HepG2 (cell line): ENCODE measurements around the gene DMAC2L. TPM values are rescaled to one million over a fixed set of nuclear protein-coding genes. Genes with fewer than 3 reads are reported as not detected.

Experiments used
- ATAC-seq: fragments of 200-7000 bp; cut with Tn5 transposase; 3 replicates; pipeline ENCODE4 v1.9.1; 2020; ENCODE audit warnings: mild to moderate bottlenecking, moderate library complexity
- BruUV-seq: library from RNA; stranded (reverse); fragments of 400-500 nt; replicated peaks from 2 replicates; lab custom pipeline; 2021; lab: Mats Ljungman, UMichigan
- CTCF ChIA-PET: fragments of 300-600 bp; formaldehyde crosslinking; extraction: SDS; loops from one replicate; lab custom pipeline; 2021; ENCODE audit warnings: low total read pairs, inconsistent platforms, low intra/inter-chr PET ratio; lab: Yijun Ruan, JAX
- POLR2A ChIA-PET: fragments of 350-600 bp; sonication (Branson Sonifier 250); formaldehyde crosslinking; loops from one replicate; lab custom pipeline; 2020; ENCODE audit warnings: antibody characterized with exemption, inconsistent platforms; lab: Yijun Ruan, JAX
- DNase-seq: peaks from one replicate; pipeline ENCODE4 v3.0.0-alpha.2; 2015; ENCODE audit warnings: low spot score
- FAIRE-seq: peaks from 3 replicates; lab custom pipeline; 2011; peaks lifted over from hg19 to GRCh38; lab: Jason Lieb, UNC
- H2AFZ ChIP-seq: one replicate; pipeline ENCODE4 v1.6.1; 2011; ENCODE audit warnings: low read length, inconsistent platforms
- H3K27ac ChIP-seq: fragments of 300-600 bp; 3 replicates; pipeline ENCODE4 v1.8.0; 2011; ENCODE audit warnings: mixed run types, mild to moderate bottlenecking, mixed read lengths, low read length, inconsistent platforms; ENCODE audit not compliant: insufficient read depth; ENCODE audit errors: extremely low read length
- H3K27me3 ChIP-seq, 2 experiments: fragments of 200-600 bp in 1 of 2; 2 replicates in 1 of 2; 3 replicates in 1 of 2; pipeline versions ENCODE4 v1.6.0 to v1.8.0; 2011; ENCODE audit warnings: low read length in 2 of 2, mild to moderate bottlenecking in 2 of 2, moderate library complexity in 2 of 2, inconsistent platforms in 1 of 2; ENCODE audit not compliant: insufficient read depth in 2 of 2, control insufficient read depth in 1 of 2
- H3K36me3 ChIP-seq, 2 experiments: fragments of 200-600 bp in 1 of 2; replicated peaks in 1 of 2; 2 replicates in 1 of 2; 3 replicates in 1 of 2; pipeline versions ENCODE4 v1.5.1 to v1.8.0; 2011; ENCODE audit warnings: low read length in 2 of 2, inconsistent platforms in 1 of 2; ENCODE audit not compliant: insufficient read depth in 2 of 2, control insufficient read depth in 1 of 2
- H3K4me1 ChIP-seq: 2 replicates; pipeline ENCODE4 v1.5.1; 2012; ENCODE audit warnings: low read length, inconsistent platforms; ENCODE audit not compliant: insufficient read depth
- H3K4me2 ChIP-seq: 2 replicates; pipeline ENCODE4 v1.6.0; 2011; ENCODE audit warnings: low read depth, low read length, inconsistent platforms
- H3K4me3 ChIP-seq, 3 experiments: fragments of 200-600 bp in 1 of 3; sonication (generic), shearing (Covaris generic) in 1 of 3; replicated peaks in 1 of 3; 2 replicates each; pipeline ENCODE4 v1.5.1; 2011 to 2016; ENCODE audit warnings: low read length in 3 of 3, inconsistent platforms in 2 of 3, low read depth in 2 of 3, mild to moderate bottlenecking in 2 of 3, control low read depth in 1 of 3, mixed read lengths in 1 of 3; ENCODE audit not compliant: insufficient read depth in 1 of 3
- H3K79me2 ChIP-seq: one replicate; pipeline ENCODE4 v1.6.1; 2011; ENCODE audit warnings: low read length, inconsistent platforms; ENCODE audit not compliant: insufficient read depth
- H3K9ac ChIP-seq: 2 replicates; pipeline ENCODE4 v1.6.0; 2011; ENCODE audit warnings: mild to moderate bottlenecking, low read depth, low read length, inconsistent platforms; ENCODE audit not compliant: insufficient read depth
- H3K9me3 ChIP-seq: 2 replicates; pipeline ENCODE4 v1.5.1; 2012; ENCODE audit warnings: mild to moderate bottlenecking, low read length
- H4K20me1 ChIP-seq: 2 replicates; pipeline ENCODE4 v1.6.0; 2011; ENCODE audit warnings: inconsistent platforms, mild to moderate bottlenecking, low read length, moderate library complexity; ENCODE audit not compliant: insufficient read depth
- AKAP8 ChIP-seq: sonication (generic); formaldehyde crosslinking; IDR thresholded peaks from 2 replicates; pipeline ENCODE4 v1.5.1; 2020; ENCODE audit warnings: mild to moderate bottlenecking, missing genetic modification reagents
- GFI1 ChIP-seq: sonication (generic); formaldehyde crosslinking; IDR thresholded peaks from 2 replicates; pipeline ENCODE4 v1.5.0; 2020; ENCODE audit warnings: missing genetic modification reagents, mild to moderate bottlenecking, borderline replicate concordance
- IKZF1 ChIP-seq: fragments of 450-650 bp; IDR thresholded peaks from 2 replicates; pipeline ENCODE4 v1.7.1; 2016
- IRF9 ChIP-seq: sonication (generic); formaldehyde crosslinking; IDR thresholded peaks from 2 replicates; pipeline ENCODE4 v1.8.0; 2022; ENCODE audit warnings: missing genetic modification reagents, mild to moderate bottlenecking, borderline replicate concordance
- KLF13 ChIP-seq: sonication (generic); formaldehyde crosslinking; IDR thresholded peaks from 2 replicates; pipeline ENCODE4 v1.4.0; 2020; ENCODE audit warnings: mild to moderate bottlenecking, missing genetic modification reagents
- MAZ ChIP-seq, 2 experiments: sonication (generic) in 1 of 2; formaldehyde crosslinking in 1 of 2; IDR thresholded peaks; 2 replicates each; pipeline versions ENCODE4 v1.5.0 to v1.6.1; 2012 to 2020; ENCODE audit warnings: low read depth in 2 of 2, mild to moderate bottlenecking in 2 of 2, borderline replicate concordance in 1 of 2, improper control_type of control experiment in 1 of 2, low read length in 1 of 2, missing genetic modification reagents in 1 of 2, moderate library complexity in 1 of 2
- MIXL1 ChIP-seq: IDR thresholded peaks from 2 replicates; pipeline ENCODE4 v1.6.1; 2016
- RORA ChIP-seq: sonication (generic); formaldehyde crosslinking; IDR thresholded peaks from 2 replicates; pipeline ENCODE4 v1.5.0; 2020; ENCODE audit warnings: mild to moderate bottlenecking, missing genetic modification reagents, moderate library complexity
- SMARCC2 ChIP-seq: fragments of 450-650 bp; IDR thresholded peaks from 2 replicates; pipeline ENCODE4 v1.6.1; 2017; ENCODE audit warnings: antibody characterized with exemption, mild to moderate bottlenecking
- ZMYM2 ChIP-seq: sonication (generic); formaldehyde crosslinking; IDR thresholded peaks from 2 replicates; pipeline ENCODE4 v1.8.0; 2022; ENCODE audit warnings: mild to moderate bottlenecking, missing genetic modification reagents
- ZMYM3 ChIP-seq: sonication (generic); formaldehyde crosslinking; IDR thresholded peaks from 2 replicates; pipeline ENCODE4 v1.5.1; 2020; ENCODE audit warnings: mild to moderate bottlenecking, missing genetic modification reagents
- ZNF24 ChIP-seq: fragments of 450-650 bp; IDR thresholded peaks from 2 replicates; pipeline ENCODE4 v1.6.1; 2017; ENCODE audit warnings: antibody characterized with exemption, mild to moderate bottlenecking
- ZNF276 ChIP-seq: sonication (generic); formaldehyde crosslinking; IDR thresholded peaks from 2 replicates; pipeline ENCODE4 v1.4.0; 2020; ENCODE audit warnings: mild to moderate bottlenecking, low read depth, missing genetic modification reagents
- ZNF468 ChIP-seq: sonication (generic); formaldehyde crosslinking; IDR thresholded peaks from 2 replicates; pipeline ENCODE4 v1.8.0; 2022; ENCODE audit warnings: mild to moderate bottlenecking, moderate library complexity, missing genetic modification reagents
- ZNF678 ChIP-seq: sonication (generic); formaldehyde crosslinking; IDR thresholded peaks from 2 replicates; pipeline ENCODE4 v1.4.0; 2020; ENCODE audit warnings: mild to moderate bottlenecking, missing genetic modification reagents
- WGBS: methylation state at CpG from one replicate; pipeline ENCODE4 v1.1.6; 2017; ENCODE audit warnings: low lambda C conversion rate; 5-methylcytosine and 5-hydroxymethylcytosine counted together
- in situ Hi-C: cut with HindIII; loops from 2 replicates; pipeline ENCODE4 v1.10.0; 2017; ENCODE audit warnings: low pct_unique_long_range_greater_than_20kb; ENCODE audit not compliant: extremely low pct_ligation_motif_present
- intact Hi-C: fragments of 100-400 bp; cut with micrococcal nuclease; formaldehyde crosslinking; loops from one replicate; pipeline ENCODE4 v1.10.0; 2022; ENCODE audit not compliant: unreplicated experiment
- polyA plus RNA-seq, 8 experiments: library from polyadenylated mRNA; depleted of rRNA in 3 of 8; stranded (reverse) in 7 of 8; unstranded in 1 of 8; fragments of >200 nt; fragmentation: Illumina TruSeq in 4 of 8; extraction: Trizol in 4 of 8; gene quantifications; 2 replicates each; pipeline versions ENCODE4 v1.2.1 to v1.2.3, GENCODE V29; 2011 to 2016; ENCODE audit warnings: low read depth in 4 of 8, missing spikeins in 1 of 8, mixed read lengths in 1 of 8; ENCODE audit not compliant: insufficient read depth in 1 of 8
- total RNA-seq, 5 experiments: library from RNA; depleted of rRNA; stranded (reverse); fragments of >200 nt; fragmentation: Illumina TruSeq; extraction: Trizol; gene quantifications; 2 replicates each; pipeline ENCODE4 v1.2.3, GENCODE V29; 2016; ENCODE audit warnings: low read depth in 1 of 5
- TF ChIP-seq, protein P1 (sequence below): sonication (generic); formaldehyde crosslinking; IDR thresholded peaks from 2 replicates; pipeline ENCODE4 v1.4.0; 2020; ENCODE audit warnings: missing genetic modification reagents
- TF ChIP-seq, protein P2 (sequence below): sonication (generic); formaldehyde crosslinking; IDR thresholded peaks from 2 replicates; pipeline ENCODE4 v1.4.0; 2020; ENCODE audit warnings: missing genetic modification reagents

Gene DMAC2L
- total and polyA plus RNA-seq, 2 of the 13 experiments (the other 11 are each of a cell fraction or from before 2014, with no cell fraction given) = 19.4 to 23.2 TPM

DNA sequence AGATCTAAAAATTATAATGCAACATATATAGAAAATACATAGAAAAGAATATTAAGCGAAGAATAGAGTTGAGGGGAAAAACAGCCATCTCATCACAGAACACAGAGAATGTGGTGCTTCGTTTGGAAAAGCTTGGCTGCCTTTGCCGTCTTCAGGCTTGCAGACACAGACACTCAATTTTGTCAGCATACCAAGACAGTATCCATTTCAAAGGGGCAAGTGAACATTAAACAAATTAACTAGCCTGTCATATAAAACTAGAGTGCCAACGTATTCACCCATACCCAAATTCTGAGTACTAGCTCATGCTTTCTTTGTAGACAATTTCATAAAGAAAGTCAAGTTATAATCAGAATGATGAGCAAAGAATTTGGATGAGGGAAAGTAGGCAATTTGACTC lies 40.5 kb downstream of the DMAC2L start:
- 78% methylated on average over 4 of the region's 4 CpGs for WGBS
- in situ Hi-C loops = no loop called here
- Histone ChIP-seq H3K9ac (no peak overlapping the region), H3K27ac (no peak overlapping the region), H3K27me3 (no peaks in the 10 kb centered on the region), H3K79me2 (no peaks in the 10 kb centered on the region), H3K4me1 (peaks cover 13% of the 10 kb centered on the region; the same call in 1 of the 2 replicates), H3K4me3 (no peak overlapping the region), H3K36me3 (no peaks in the 10 kb centered on the region), H2AFZ (no peak overlapping the region), H4K20me1 (no peaks in the 10 kb centered on the region), H3K4me2 (no peak overlapping the region)
- CTCF ChIA-PET = no interaction called here
- intact Hi-C loops = no loop called here
- no peak for FAIRE-seq
- ATAC-seq = no peak
- no peak for TF ChIP-seq ZNF678 (CRISPR knock-in tag)
- TF ChIP-seq ZNF468 (CRISPR knock-in tag) = no peak
- TF ChIP-seq KLF13 = no peak
- no peak for TF ChIP-seq GFI1
- TF ChIP-seq, protein P1, sequence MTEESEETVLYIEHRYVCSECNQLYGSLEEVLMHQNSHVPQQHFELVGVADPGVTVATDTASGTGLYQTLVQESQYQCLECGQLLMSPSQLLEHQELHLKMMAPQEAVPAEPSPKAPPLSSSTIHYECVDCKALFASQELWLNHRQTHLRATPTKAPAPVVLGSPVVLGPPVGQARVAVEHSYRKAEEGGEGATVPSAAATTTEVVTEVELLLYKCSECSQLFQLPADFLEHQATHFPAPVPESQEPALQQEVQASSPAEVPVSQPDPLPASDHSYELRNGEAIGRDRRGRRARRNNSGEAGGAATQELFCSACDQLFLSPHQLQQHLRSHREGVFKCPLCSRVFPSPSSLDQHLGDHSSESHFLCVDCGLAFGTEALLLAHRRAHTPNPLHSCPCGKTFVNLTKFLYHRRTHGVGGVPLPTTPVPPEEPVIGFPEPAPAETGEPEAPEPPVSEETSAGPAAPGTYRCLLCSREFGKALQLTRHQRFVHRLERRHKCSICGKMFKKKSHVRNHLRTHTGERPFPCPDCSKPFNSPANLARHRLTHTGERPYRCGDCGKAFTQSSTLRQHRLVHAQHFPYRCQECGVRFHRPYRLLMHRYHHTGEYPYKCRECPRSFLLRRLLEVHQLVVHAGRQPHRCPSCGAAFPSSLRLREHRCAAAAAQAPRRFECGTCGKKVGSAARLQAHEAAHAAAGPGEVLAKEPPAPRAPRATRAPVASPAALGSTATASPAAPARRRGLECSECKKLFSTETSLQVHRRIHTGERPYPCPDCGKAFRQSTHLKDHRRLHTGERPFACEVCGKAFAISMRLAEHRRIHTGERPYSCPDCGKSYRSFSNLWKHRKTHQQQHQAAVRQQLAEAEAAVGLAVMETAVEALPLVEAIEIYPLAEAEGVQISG (CRISPR knock-in tag) = no peak
- TF ChIP-seq ZMYM2 (CRISPR knock-in tag) = no peak
- no peak for TF ChIP-seq ZNF276 (CRISPR knock-in tag)
- no peak for TF ChIP-seq SMARCC2
- TF ChIP-seq IKZF1 = no peak
- TF ChIP-seq MAZ (IDR thresholded peaks at IDR 0.05; ENCODE audit: borderline replicate concordance, low read depth, low read length) = no peak
- no peak for TF ChIP-seq MAZ (CRISPR knock-in tag; IDR thresholded peaks at IDR 0.05; ENCODE audit: low read depth)
- TF ChIP-seq ZMYM3 (CRISPR knock-in tag) = no peak
- no peak for TF ChIP-seq ZNF24
- TF ChIP-seq, protein P2, sequence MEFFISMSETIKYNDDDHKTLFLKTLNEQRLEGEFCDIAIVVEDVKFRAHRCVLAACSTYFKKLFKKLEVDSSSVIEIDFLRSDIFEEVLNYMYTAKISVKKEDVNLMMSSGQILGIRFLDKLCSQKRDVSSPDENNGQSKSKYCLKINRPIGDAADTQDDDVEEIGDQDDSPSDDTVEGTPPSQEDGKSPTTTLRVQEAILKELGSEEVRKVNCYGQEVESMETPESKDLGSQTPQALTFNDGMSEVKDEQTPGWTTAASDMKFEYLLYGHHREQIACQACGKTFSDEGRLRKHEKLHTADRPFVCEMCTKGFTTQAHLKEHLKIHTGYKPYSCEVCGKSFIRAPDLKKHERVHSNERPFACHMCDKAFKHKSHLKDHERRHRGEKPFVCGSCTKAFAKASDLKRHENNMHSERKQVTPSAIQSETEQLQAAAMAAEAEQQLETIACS = no peak
- no peak for TF ChIP-seq AKAP8 (CRISPR knock-in tag)
- TF ChIP-seq MIXL1 (CRISPR knock-in tag) = no peak
- no peak for TF ChIP-seq IRF9 (CRISPR knock-in tag)
- TF ChIP-seq RORA = no peak
- TF ChIP-seq, all 625 proteins: peak for 0
- no peak for DNase-seq
- H3K9me3 ChIP-seq = no peaks in the 10 kb centered on the region
- POLR2A ChIA-PET = no interaction called here
- no TSS peak for BruUV-seq
